ENCODE measurements around the gene PPM1L. TPM values are rescaled to one million over a fixed set of nuclear protein-coding genes. Genes with fewer than 3 reads are reported as not detected.

Gene PPM1L
- total and polyA plus RNA-seq, 7 experiments from 2014 or later = 0.48 to 19.1 (median 5.3) TPM

DNA sequence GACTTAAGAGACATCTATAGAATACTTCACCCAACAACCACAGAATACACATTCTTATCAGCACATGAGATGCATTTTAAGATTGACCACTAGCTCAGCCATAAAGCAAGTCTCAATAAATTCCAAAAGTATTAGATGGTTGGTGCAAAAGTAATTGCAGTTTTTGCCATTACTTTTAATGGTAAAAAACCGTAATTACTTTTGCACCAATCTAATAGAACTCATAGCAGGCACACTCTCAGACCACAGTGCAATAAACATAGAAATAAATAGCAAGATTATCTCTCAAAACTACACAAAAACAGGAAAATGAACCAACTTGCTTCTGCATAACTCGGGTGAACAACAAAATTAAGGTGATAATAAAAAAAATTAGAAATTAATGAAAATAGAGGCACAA lies 33.7 kb upstream of the PPM1L start:
- POLR2A ChIA-PET = no interaction called here
- Mint-ChIP-seq H3K36me3 (no peaks in the 10 kb centered on the region), H3K9me3 (peaks cover 0 to 2% (median 0%) of the 10 kb centered on the region in 11 donors), H3K27me3 (peaks cover 0 to 17% (median 13%) of the 10 kb centered on the region in 5 donors), H3K27ac (no peak overlapping the region), H3K4me3 (no peak overlapping the region), H3K4me1 (no peaks in the 10 kb centered on the region)
- Histone ChIP-seq H3K4me1 (ENCODE audit: control insufficient read depth in 2 of 2, insufficient read depth in 2 of 2, low read length in 2 of 2) (no peaks in the 10 kb centered on the region), H3K27ac (ENCODE audit: low read depth, low read length) (no peak overlapping the region), H3K36me3 (ENCODE audit: control insufficient read depth in 2 of 3, insufficient read depth in 3 of 3, low read length in 3 of 3) (no peaks in the 10 kb centered on the region), H3K9me3 (ENCODE audit: control insufficient read depth in 2 of 3, low read length in 3 of 3) (no peaks in the 10 kb centered on the region), H3K4me3 (ENCODE audit: low read length) (no peak overlapping the region), H3K27me3 (ENCODE audit: control insufficient read depth in 2 of 2, insufficient read depth in 2 of 2, low read length in 2 of 2) (no peaks in the 10 kb centered on the region)
- ATAC-seq = no peak
- intact Hi-C loops (cut with micrococcal nuclease) = no loop called here
- no peak for DNase-seq
- CTCF ChIA-PET = no interaction called here

DNA sequence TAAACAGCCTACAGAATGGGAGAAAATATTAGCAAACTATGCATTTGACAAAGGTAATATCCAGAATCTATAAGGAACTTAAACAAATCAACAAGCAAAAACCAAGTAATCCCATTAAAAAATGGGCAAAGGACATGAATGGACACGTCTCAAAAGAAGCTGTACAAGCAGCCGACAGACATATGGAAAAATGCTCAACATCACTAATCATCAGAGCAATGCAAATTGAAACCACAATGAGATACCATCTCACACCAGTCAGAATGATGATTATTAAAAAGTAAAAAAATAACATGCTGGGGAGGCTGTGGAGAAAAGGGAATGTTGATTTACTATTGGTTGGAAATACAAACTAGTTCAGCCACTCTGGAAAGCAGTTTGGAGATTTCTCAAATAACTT lies 30.7 kb upstream of the PPM1L start:
- Mint-ChIP-seq H3K36me3 (no peaks in the 10 kb centered on the region), H3K4me1 (no peaks in the 10 kb centered on the region), H3K27ac (no peak overlapping the region), H3K27me3 (peaks cover 0 to 17% (median 13%) of the 10 kb centered on the region in 5 donors), H3K9me3 (peaks cover 0 to 2% (median 0%) of the 10 kb centered on the region in 11 donors), H3K4me3 (no peak overlapping the region)
- no peaks in the 10 kb centered on the region for H3K36me3 ChIP-seq (ENCODE audit: control insufficient read depth in 2 of 3, insufficient read depth in 3 of 3, low read length in 3 of 3)
- no peaks in the 10 kb centered on the region for H3K4me1 ChIP-seq (ENCODE audit: control insufficient read depth in 2 of 2, insufficient read depth in 2 of 2, low read length in 2 of 2)
- H3K27me3 ChIP-seq (ENCODE audit: control insufficient read depth in 2 of 2, insufficient read depth in 2 of 2, low read length in 2 of 2) = no peaks in the 10 kb centered on the region
- intact Hi-C loops (cut with micrococcal nuclease) = no loop called here
- POLR2A ChIA-PET = no interaction called here
- CTCF ChIA-PET = no interaction called here
- no peaks in the 10 kb centered on the region for H3K9me3 ChIP-seq (ENCODE audit: control insufficient read depth in 2 of 3, low read length in 3 of 3)
- H3K27ac ChIP-seq (ENCODE audit: low read depth, low read length) = no peak overlapping the region
- ATAC-seq (no peak), DNase-seq (no peak)
- no peak overlapping the region for H3K4me3 ChIP-seq (ENCODE audit: low read length)

DNA sequence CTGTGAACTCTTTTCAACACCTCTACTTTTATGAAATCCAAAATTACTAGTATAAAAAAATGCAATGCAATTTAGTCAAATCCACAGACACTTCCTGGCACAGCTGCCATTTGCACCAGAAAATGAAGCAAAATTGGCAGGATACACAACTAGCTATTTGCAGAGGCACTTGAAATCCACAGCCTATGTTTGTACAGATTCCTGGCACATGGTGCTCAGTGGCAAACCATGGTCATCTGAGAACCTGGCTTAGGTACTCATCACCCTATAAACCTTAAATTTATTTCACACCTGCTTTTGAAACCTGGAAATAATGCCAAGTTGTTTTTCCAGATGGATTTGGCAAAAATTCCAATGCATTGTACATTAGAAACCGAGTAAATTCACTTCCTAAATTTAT lies 20.2 kb upstream of the PPM1L start:
- Mint-ChIP-seq H3K27ac (no peak overlapping the region), H3K27me3 (peaks cover 5 to 21% (median 12%) of the 10 kb centered on the region in 5 donors), H3K4me1 (no peaks in the 10 kb centered on the region), H3K9me3 (no peaks in the 10 kb centered on the region), H3K36me3 (no peaks in the 10 kb centered on the region), H3K4me3 (no peak overlapping the region)
- H3K9me3 ChIP-seq (ENCODE audit: control insufficient read depth in 2 of 3, low read length in 3 of 3) = no peaks in the 10 kb centered on the region
- ATAC-seq (no peak), DNase-seq (no peak)
- intact Hi-C loops (cut with micrococcal nuclease) = no loop called here
- H3K4me1 ChIP-seq (ENCODE audit: control insufficient read depth in 2 of 2, insufficient read depth in 2 of 2, low read length in 2 of 2) = no peaks in the 10 kb centered on the region
- no peaks in the 10 kb centered on the region for H3K27me3 ChIP-seq (ENCODE audit: control insufficient read depth in 2 of 2, insufficient read depth in 2 of 2, low read length in 2 of 2)
- ChIA-PET CTCF (no interaction called here), POLR2A (no interaction called here)
- no peak overlapping the region for H3K4me3 ChIP-seq (ENCODE audit: low read length)
- H3K36me3 ChIP-seq (ENCODE audit: control insufficient read depth in 2 of 3, insufficient read depth in 3 of 3, low read length in 3 of 3) = no peaks in the 10 kb centered on the region
- no peak overlapping the region for H3K27ac ChIP-seq (ENCODE audit: low read depth, low read length)

DNA sequence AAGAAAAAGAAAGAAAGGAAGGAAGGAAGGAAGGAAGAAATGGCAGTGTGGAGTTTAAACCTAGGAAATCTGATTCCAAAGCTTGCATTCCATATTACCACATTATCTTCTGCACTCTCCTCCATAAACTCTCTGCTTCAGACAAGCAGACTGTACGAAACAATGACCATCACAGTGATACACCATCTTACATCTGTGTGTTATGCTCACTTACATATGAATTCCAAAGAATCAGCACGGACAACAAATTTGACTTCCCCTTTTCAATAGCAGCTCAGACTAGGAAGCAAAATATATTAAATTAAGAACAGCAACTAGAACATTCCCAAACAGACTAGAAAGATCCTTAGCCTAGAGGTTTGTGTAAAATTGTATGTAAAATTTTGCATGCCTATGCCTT lies 18.0 kb upstream of the PPM1L start:
- H3K4me3 Mint-ChIP-seq = no peak overlapping the region
- H3K4me3 ChIP-seq (ENCODE audit: low read length) = no peak overlapping the region
- ATAC-seq (no peak), DNase-seq (no peak)
- no peaks in the 10 kb centered on the region for H3K36me3 ChIP-seq (ENCODE audit: control insufficient read depth in 2 of 3, insufficient read depth in 3 of 3, low read length in 3 of 3)
- CTCF ChIA-PET = no interaction called here
- intact Hi-C loops (cut with micrococcal nuclease) = no loop called here
- POLR2A ChIA-PET = no interaction called here
- no peaks in the 10 kb centered on the region for H3K9me3 Mint-ChIP-seq
- H3K4me1 Mint-ChIP-seq = no peaks in the 10 kb centered on the region
- no peaks in the 10 kb centered on the region for H3K36me3 Mint-ChIP-seq
- H3K27me3 Mint-ChIP-seq = peaks cover 23 to 32% (median 26%) of the 10 kb centered on the region in 5 donors
- no peaks in the 10 kb centered on the region for H3K4me1 ChIP-seq (ENCODE audit: control insufficient read depth in 2 of 2, insufficient read depth in 2 of 2, low read length in 2 of 2)
- no peaks in the 10 kb centered on the region for H3K27me3 ChIP-seq (ENCODE audit: control insufficient read depth in 2 of 2, insufficient read depth in 2 of 2, low read length in 2 of 2)
- H3K27ac ChIP-seq (ENCODE audit: low read depth, low read length) = no peak overlapping the region
- no peak overlapping the region for H3K27ac Mint-ChIP-seq
- H3K9me3 ChIP-seq (ENCODE audit: control insufficient read depth in 2 of 3, low read length in 3 of 3) = no peaks in the 10 kb centered on the region

DNA sequence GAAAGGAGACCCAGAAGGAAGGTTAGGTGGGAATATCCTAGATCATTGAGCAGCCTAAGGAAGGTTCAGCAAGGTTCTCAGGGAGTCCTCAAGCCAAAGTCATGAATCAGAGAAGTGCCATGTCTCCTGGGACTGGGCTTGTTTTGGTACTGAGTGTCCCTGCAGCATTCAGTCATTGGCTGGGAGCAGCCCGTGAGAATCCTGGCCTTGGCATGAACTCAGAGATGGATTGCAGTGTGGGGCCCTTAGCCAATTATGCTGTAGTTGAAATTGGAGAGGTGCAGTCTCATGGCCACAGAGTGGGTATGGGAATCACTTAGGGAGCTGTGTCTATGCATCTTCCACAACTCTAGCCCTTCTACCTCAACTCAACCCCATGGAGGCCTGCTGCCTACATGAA lies 17.0 kb upstream of the PPM1L start:
- POLR2A ChIA-PET = no interaction called here
- no peaks in the 10 kb centered on the region for H3K4me1 ChIP-seq (ENCODE audit: control insufficient read depth in 2 of 2, insufficient read depth in 2 of 2, low read length in 2 of 2)
- no peaks in the 10 kb centered on the region for H3K9me3 ChIP-seq (ENCODE audit: control insufficient read depth in 2 of 3, low read length in 3 of 3)
- no peak overlapping the region for H3K4me3 ChIP-seq (ENCODE audit: low read length)
- Mint-ChIP-seq H3K4me3 (no peak overlapping the region), H3K36me3 (no peaks in the 10 kb centered on the region), H3K4me1 (no peaks in the 10 kb centered on the region), H3K27me3 (peaks cover 31 to 43% (median 36%) of the 10 kb centered on the region in 5 donors), H3K27ac (no peak overlapping the region), H3K9me3 (no peaks in the 10 kb centered on the region)
- no peaks in the 10 kb centered on the region for H3K27me3 ChIP-seq (ENCODE audit: control insufficient read depth in 2 of 2, insufficient read depth in 2 of 2, low read length in 2 of 2)
- no peaks in the 10 kb centered on the region for H3K36me3 ChIP-seq (ENCODE audit: control insufficient read depth in 2 of 3, insufficient read depth in 3 of 3, low read length in 3 of 3)
- no peak for ATAC-seq
- no peak overlapping the region for H3K27ac ChIP-seq (ENCODE audit: low read depth, low read length)
- no peak for DNase-seq
- intact Hi-C loops (cut with micrococcal nuclease) = no loop called here
- CTCF ChIA-PET = no interaction called here

DNA sequence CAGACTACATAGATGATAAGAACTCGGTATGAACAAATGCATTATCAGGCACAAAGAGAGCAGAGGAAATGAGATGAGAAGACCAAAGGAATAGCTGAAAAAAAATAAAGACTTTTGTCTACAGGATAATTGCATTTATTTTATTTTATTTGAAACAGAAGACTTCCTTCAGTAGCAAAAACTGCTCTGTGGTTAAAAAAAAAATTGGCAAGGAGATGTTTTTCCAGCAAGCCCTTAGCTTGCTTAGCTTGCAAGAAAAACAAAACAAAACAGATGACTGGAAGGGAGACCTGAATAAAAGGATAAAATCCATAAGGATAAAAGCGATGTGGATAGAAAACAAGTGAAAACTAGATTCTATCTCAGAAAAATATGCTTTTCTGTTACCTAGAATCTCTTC lies 9.1 kb upstream of the PPM1L start:
- Histone ChIP-seq H3K4me3 (ENCODE audit: low read length) (no peak overlapping the region), H3K4me1 (ENCODE audit: control insufficient read depth in 2 of 2, insufficient read depth in 2 of 2, low read length in 2 of 2) (no peaks in the 10 kb centered on the region), H3K27ac (ENCODE audit: low read depth, low read length) (no peak overlapping the region), H3K36me3 (ENCODE audit: control insufficient read depth in 2 of 3, insufficient read depth in 3 of 3, low read length in 3 of 3) (no peaks in the 10 kb centered on the region), H3K9me3 (ENCODE audit: control insufficient read depth in 2 of 3, low read length in 3 of 3) (no peaks in the 10 kb centered on the region), H3K27me3 (ENCODE audit: control insufficient read depth in 2 of 2, insufficient read depth in 2 of 2, low read length in 2 of 2) (no peaks in the 10 kb centered on the region)
- ChIA-PET POLR2A (no interaction called here), CTCF (no interaction called here)
- ATAC-seq (no peak), DNase-seq (no peak)
- Mint-ChIP-seq H3K4me3 (no peak overlapping the region), H3K4me1 (peaks cover 0 to 5% (median 0%) of the 10 kb centered on the region in 7 donors), H3K27ac (no peak overlapping the region), H3K27me3 (peaks cover 19 to 49% (median 34%) of the 10 kb centered on the region in 5 donors), H3K9me3 (no peaks in the 10 kb centered on the region), H3K36me3 (peaks cover 0 to 4% (median 0%) of the 10 kb centered on the region in 5 donors)
- intact Hi-C loops (cut with micrococcal nuclease) = no loop called here

DNA sequence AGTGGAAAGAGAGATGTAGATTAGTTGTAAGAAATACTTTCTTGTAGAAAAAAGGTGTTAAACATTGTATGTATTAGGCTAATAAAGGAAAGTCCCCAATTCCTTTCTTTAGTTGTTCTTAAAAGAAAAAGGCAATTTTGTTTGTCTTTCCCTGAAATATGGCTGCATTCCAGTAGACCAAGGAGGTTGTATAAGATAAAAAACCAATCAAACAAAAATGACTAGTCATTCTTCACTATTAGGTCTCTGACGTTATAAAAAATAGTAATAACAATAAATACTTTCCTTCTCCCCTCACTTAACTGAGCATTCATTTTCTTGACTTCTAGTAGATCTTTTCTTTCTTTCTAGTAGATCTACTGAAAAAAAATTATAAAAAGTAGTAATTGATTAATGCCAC lies 8.6 kb upstream of the PPM1L start:
- ChIA-PET POLR2A (no interaction called here), CTCF (no interaction called here)
- intact Hi-C loops (cut with micrococcal nuclease) = no loop called here
- H3K27me3 ChIP-seq (ENCODE audit: control insufficient read depth in 2 of 2, insufficient read depth in 2 of 2, low read length in 2 of 2) = no peaks in the 10 kb centered on the region
- peaks cover 16 to 46% (median 30%) of the 10 kb centered on the region in 5 donors for H3K27me3 Mint-ChIP-seq
- H3K4me1 ChIP-seq (ENCODE audit: control insufficient read depth in 2 of 2, insufficient read depth in 2 of 2, low read length in 2 of 2) = no peaks in the 10 kb centered on the region
- no peak overlapping the region for H3K4me3 Mint-ChIP-seq
- H3K4me3 ChIP-seq (ENCODE audit: low read length) = no peak overlapping the region
- H3K36me3 ChIP-seq (ENCODE audit: control insufficient read depth in 2 of 3, insufficient read depth in 3 of 3, low read length in 3 of 3) = no peaks in the 10 kb centered on the region
- ATAC-seq (no peak), DNase-seq (no peak)
- H3K9me3 ChIP-seq (ENCODE audit: control insufficient read depth in 2 of 3, low read length in 3 of 3) = no peaks in the 10 kb centered on the region
- H3K27ac Mint-ChIP-seq = no peak overlapping the region
- H3K4me1 Mint-ChIP-seq = peaks cover 0 to 5% (median 0%) of the 10 kb centered on the region in 7 donors
- no peaks in the 10 kb centered on the region for H3K9me3 Mint-ChIP-seq
- no peak overlapping the region for H3K27ac ChIP-seq (ENCODE audit: low read depth, low read length)
- H3K36me3 Mint-ChIP-seq = peaks cover 0 to 4% (median 0%) of the 10 kb centered on the region in 5 donors
